GM04504 (cell line): ENCODE measurements around the gene RNF225.
"Not testable (repeated sequence)": the region's sequence is repeated elsewhere in the genome, so short reads cannot be mapped to it uniquely, and the experiment has no call there.

Experiments
- DNase-seq: peaks from one replicate; pipeline ENCODE4 v3.0.0-alpha.2; 2012; ENCODE audit warnings: low read depth

The RNF225 gene

GRCh38 chr19:58362272-58362994 lies 33.0 kb upstream of the RNF225 start, which contains the start of gene ZNF497:
Gene ZNF497, minus strand, starts transcription at chr19:58362751. Its CDS starts 5,116 bp downstream, at chr19:58357635.
- peak; percentile 91 for DNase-seq

- no peak for DNase-seq
Observed at GRCh38 chr19:58364146-58364545, 31.3 kb upstream of the RNF225 start.

GRCh38 chr19:58366585-58367430 lies 28.6 kb upstream of the RNF225 start:
- no peak for DNase-seq

- DNase-seq = no peak
Observed at GRCh38 chr19:58367698-58368454, 27.6 kb upstream of the RNF225 start.

GRCh38 chr19:58368561-58369360 lies 26.7 kb upstream of the RNF225 start:
- DNase-seq = no peak

GRCh38 chr19:58372311-58373133 lies 22.9 kb upstream of the RNF225 start:
- DNase-seq = no peak

- no peak for DNase-seq
Observed at GRCh38 chr19:58374200-58374599, 21.3 kb upstream of the RNF225 start.

GRCh38 chr19:58376724-58377123 lies 18.7 kb upstream of the RNF225 start:
- not testable (repeated sequence) for DNase-seq

GRCh38 chr19:58379246-58379645 lies 16.2 kb upstream of the RNF225 start:
- DNase-seq = no peak

- no peak for DNase-seq
Observed at GRCh38 chr19:58380037-58380661, 15.3 kb upstream of the RNF225 start.

- DNase-seq = peak; percentile 100
Observed at GRCh38 chr19:58380662-58381459, 14.6 kb upstream of the RNF225 start, which contains the start of gene ZNF837. Gene ZNF837, minus strand, starts transcription at chr19:58381030. Its CDS starts 11,698 bp downstream, at chr19:58369332.

- DNase-seq = no peak
Observed at GRCh38 chr19:58381460-58382212, 13.8 kb upstream of the RNF225 start.

GRCh38 chr19:58382997-58383603 lies 12.4 kb upstream of the RNF225 start:
- DNase-seq = no peak

- no peak for DNase-seq
Observed at GRCh38 chr19:58385313-58385890, 10.1 kb upstream of the RNF225 start.

- DNase-seq = no peak
Observed at GRCh38 chr19:58385891-58386575, 9.4 kb upstream of the RNF225 start.

GRCh38 chr19:58386576-58387337 lies 8.7 kb upstream of the RNF225 start, which contains the start of gene RPS5:
Gene RPS5, plus strand, starts transcription at chr19:58387269. Its CDS starts 869 bp downstream, at chr19:58388138.
- peak; percentile 96 for DNase-seq
